Measurements from ENCODE around the gene SPATA12. TPM values are rescaled to one million over a fixed set of nuclear protein-coding genes. Genes with fewer than 3 reads are reported as not detected.

The SPATA12 gene
- total RNA-seq, 1 experiment from 2014 or later: 0.22 TPM

DNA sequence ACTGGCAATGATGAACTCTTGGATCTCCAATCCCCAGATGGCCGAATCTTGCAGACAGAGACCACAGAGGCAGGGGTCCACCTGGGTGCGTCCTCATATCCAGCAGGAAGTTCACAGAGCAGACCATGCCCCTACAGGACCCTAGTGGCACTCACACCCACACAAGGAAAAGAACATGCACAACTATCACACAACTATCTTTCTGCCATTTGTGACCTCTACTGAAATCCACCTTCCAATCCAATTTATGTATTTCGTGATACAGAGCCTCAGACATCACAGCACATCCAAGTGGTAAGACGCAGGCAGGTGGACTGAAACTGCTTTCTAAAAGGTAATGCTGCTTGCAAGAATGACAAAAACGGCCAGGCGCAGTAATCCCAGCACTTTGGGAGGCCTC, 44.6 kb upstream of the SPATA12 start:
- peak overlapping the region in 2 of 3 experiments; percentile 71 to 89; a peak in 5 of 7 replicates for H3K27ac Mint-ChIP-seq
- Histone ChIP-seq H3K14ac (ENCODE audit: insufficient read depth, low read length) (no peak overlapping the region), H3K56ac (ENCODE audit: insufficient read length, low read depth, low read length) (no peak overlapping the region), H3K4ac (ENCODE audit: low read depth, low read length) (no peak overlapping the region; the same call in 1 of the 2 replicates), H4K91ac (ENCODE audit: insufficient read length, low read depth, low read length) (no peak overlapping the region), H4K8ac (replicated peaks; ENCODE audit: insufficient read length, low read depth, low read length) (no peak overlapping the region), H3K9me3 (ENCODE audit: control insufficient read depth, low read depth, low read length) (no peaks in the 10 kb centered on the region), H3K23me2 (ENCODE audit: insufficient read length, low read depth, low read length, poor library complexity, severe bottlenecking) (no peaks in the 10 kb centered on the region), H2BK15ac (ENCODE audit: low read depth, low read length) (no peak overlapping the region), H3K79me1 (ENCODE audit: insufficient read depth, low read depth, low read length, poor library complexity, severe bottlenecking) (no peaks in the 10 kb centered on the region), H3K4me1 (ENCODE audit: insufficient read depth, low read length) (peaks cover 19% of the 10 kb centered on the region; the same call in 1 of the 2 replicates), H4K20me1 (ENCODE audit: control insufficient read depth, insufficient read depth, insufficient read length) (no peaks in the 10 kb centered on the region), H3K23ac (ENCODE audit: insufficient read length, low read depth, low read length) (no peak overlapping the region), H3K27me3 (ENCODE audit: insufficient read depth, low read length) (no peaks in the 10 kb centered on the region), H3K27ac (ENCODE audit: insufficient read length, low read depth, low read length) (no peak overlapping the region), H3K79me2 (ENCODE audit: insufficient read depth, low read length) (no peaks in the 10 kb centered on the region), H3K18ac (ENCODE audit: insufficient read length, low read depth, low read length) (peak overlapping the region; percentile 24), H3T11ph (ENCODE audit: low read length) (no peak overlapping the region), H2BK20ac (ENCODE audit: low read depth, low read length, poor library complexity, severe bottlenecking) (no peak overlapping the region), H2BK120ac (ENCODE audit: low read depth, low read length, poor library complexity, severe bottlenecking) (no peak overlapping the region), H2BK5ac (ENCODE audit: insufficient read length, low read length) (no peak overlapping the region), H3K4me2 (ENCODE audit: insufficient read depth, insufficient read length, low read length) (no peak overlapping the region), H2AK5ac (ENCODE audit: insufficient read length, low read length) (no peak overlapping the region), H2BK12ac (ENCODE audit: insufficient read length, low read depth, low read length) (no peak overlapping the region), H2AFZ (ENCODE audit: low read length) (no peak overlapping the region), H4K5ac (ENCODE audit: insufficient read length, low read depth, low read length) (no peak overlapping the region), H3K9ac (ENCODE audit: extremely low read depth, insufficient read length, low read length) (no peak overlapping the region)
- DNase-seq: no peak
- peaks cover 0 to 8% of the 10 kb centered on the region in 2 experiments; a peak in 3 of 5 replicates for H3K9me3 Mint-ChIP-seq
- H3K4me1 Mint-ChIP-seq: peaks cover 33 to 36% of the 10 kb centered on the region in 2 experiments
- H3K36me3 Mint-ChIP-seq (ENCODE audit: insufficient read depth in 1 of 3, low read depth in 3 of 3): peaks cover 4 to 8% (median 6%) of the 10 kb centered on the region in 3 experiments; a peak in 4 of 7 replicates
- no peaks in the 10 kb centered on the region for H3K27me3 Mint-ChIP-seq (ENCODE audit: low read depth)
- no peak overlapping the region; a peak in 1 of 5 replicates for H3K4me3 Mint-ChIP-seq
- no CpG with 5 or more reads among the region's 6 CpGs for WGBS (ENCODE audit: extremely low coverage, insufficient read length, low lambda C conversion rate)
- no peak; the same call in 2 of the 3 replicates for TF ChIP-seq CTCF (conservative IDR thresholded peaks at IDR 0.05)
